DMS 273 (cell line): ENCODE results near the gene SLC13A3.
A peak's percentile ranks its signal among the peaks of the same experiment; 100 is the strongest.

Source experiments
- DNase-seq: peaks from one replicate; lab custom pipeline; 2025; ENCODE audit not compliant: unreplicated experiment; lab: John Stamatoyannopoulos, UW

SLC13A3 gene

GRCh38 chr20:46543033-46543432, 108.2 kb downstream of the SLC13A3 start:
- DNase-seq, result no peak

- no peak for DNase-seq
Observed at GRCh38 chr20:46541229-46541935, 109.9 kb downstream of the SLC13A3 start.

GRCh38 chr20:46539113-46539512, 112.1 kb downstream of the SLC13A3 start:
- no peak for DNase-seq

- no peak for DNase-seq
Observed at GRCh38 chr20:46530640-46531039, 120.6 kb downstream of the SLC13A3 start.

- DNase-seq, result no peak
Observed at GRCh38 chr20:46523696-46524328, 127.4 kb downstream of the SLC13A3 start.

GRCh38 chr20:46523108-46523507, 128.2 kb downstream of the SLC13A3 start:
- DNase-seq, result no peak

- peak; percentile 78 for DNase-seq
Observed at GRCh38 chr20:46520976-46521579, 130.2 kb downstream of the SLC13A3 start.

- DNase-seq, result no peak
Observed at GRCh38 chr20:46520540-46520939, 130.7 kb downstream of the SLC13A3 start.

GRCh38 chr20:46519471-46520068, 131.7 kb downstream of the SLC13A3 start:
- DNase-seq, result no peak

GRCh38 chr20:46512943-46513844, 138.1 kb downstream of the SLC13A3 start, which contains the start of gene ZNF334:
ZNF334 (minus strand) TSS chr20:46513559; CDS start chr20:46512102, 1,457 bp downstream.
- DNase-seq, result peak; percentile 90

- peak; percentile 92 for DNase-seq
Observed at GRCh38 chr20:46509523-46509922, 141.7 kb downstream of the SLC13A3 start.
